ENCODE measurements around the gene FGD2. TPM values are rescaled to one million over a fixed set of nuclear protein-coding genes. Genes with fewer than 3 reads are reported as not detected.

FGD2 gene
- total RNA-seq, 1 donor from 2014 or later, result not detected

DNA sequence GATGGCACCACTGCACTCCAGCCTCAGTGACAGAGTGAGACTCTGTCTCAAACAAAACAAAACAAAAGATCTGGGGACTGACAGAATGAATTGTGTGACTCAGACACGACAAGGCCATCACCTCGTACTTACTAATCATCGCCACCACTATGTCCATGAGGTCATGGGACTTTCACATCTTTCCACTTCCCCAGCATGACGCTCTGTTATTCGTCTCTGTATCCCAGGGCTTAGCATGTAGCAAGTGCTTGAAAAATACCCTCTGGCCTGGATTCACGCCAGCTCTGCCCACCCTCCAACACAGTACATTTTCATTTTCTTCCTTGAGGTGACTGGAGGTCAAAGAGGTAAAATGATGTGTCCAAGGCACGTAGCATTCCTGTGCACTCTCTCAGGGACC is 27.8 kb downstream of the FGD2 start:
- no peak overlapping the region for H3K4me3 Mint-ChIP-seq
- DNase-seq (ENCODE audit: low read depth, low spot score), result no peak
- no peak overlapping the region for H3K27ac Mint-ChIP-seq (ENCODE audit: unreplicated experiment)
- peaks cover 3% of the 10 kb centered on the region for H3K9me3 Mint-ChIP-seq
- no peaks in the 10 kb centered on the region for H3K36me3 Mint-ChIP-seq (ENCODE audit: low read depth)
- TF ChIP-seq, protein P1, sequence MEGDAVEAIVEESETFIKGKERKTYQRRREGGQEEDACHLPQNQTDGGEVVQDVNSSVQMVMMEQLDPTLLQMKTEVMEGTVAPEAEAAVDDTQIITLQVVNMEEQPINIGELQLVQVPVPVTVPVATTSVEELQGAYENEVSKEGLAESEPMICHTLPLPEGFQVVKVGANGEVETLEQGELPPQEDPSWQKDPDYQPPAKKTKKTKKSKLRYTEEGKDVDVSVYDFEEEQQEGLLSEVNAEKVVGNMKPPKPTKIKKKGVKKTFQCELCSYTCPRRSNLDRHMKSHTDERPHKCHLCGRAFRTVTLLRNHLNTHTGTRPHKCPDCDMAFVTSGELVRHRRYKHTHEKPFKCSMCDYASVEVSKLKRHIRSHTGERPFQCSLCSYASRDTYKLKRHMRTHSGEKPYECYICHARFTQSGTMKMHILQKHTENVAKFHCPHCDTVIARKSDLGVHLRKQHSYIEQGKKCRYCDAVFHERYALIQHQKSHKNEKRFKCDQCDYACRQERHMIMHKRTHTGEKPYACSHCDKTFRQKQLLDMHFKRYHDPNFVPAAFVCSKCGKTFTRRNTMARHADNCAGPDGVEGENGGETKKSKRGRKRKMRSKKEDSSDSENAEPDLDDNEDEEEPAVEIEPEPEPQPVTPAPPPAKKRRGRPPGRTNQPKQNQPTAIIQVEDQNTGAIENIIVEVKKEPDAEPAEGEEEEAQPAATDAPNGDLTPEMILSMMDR (conservative IDR thresholded peaks at IDR 0.05), result no peak
- no peaks in the 10 kb centered on the region for H3K27me3 Mint-ChIP-seq (ENCODE audit: low read depth)
- peaks cover 3% of the 10 kb centered on the region for H3K4me1 Mint-ChIP-seq

DNA sequence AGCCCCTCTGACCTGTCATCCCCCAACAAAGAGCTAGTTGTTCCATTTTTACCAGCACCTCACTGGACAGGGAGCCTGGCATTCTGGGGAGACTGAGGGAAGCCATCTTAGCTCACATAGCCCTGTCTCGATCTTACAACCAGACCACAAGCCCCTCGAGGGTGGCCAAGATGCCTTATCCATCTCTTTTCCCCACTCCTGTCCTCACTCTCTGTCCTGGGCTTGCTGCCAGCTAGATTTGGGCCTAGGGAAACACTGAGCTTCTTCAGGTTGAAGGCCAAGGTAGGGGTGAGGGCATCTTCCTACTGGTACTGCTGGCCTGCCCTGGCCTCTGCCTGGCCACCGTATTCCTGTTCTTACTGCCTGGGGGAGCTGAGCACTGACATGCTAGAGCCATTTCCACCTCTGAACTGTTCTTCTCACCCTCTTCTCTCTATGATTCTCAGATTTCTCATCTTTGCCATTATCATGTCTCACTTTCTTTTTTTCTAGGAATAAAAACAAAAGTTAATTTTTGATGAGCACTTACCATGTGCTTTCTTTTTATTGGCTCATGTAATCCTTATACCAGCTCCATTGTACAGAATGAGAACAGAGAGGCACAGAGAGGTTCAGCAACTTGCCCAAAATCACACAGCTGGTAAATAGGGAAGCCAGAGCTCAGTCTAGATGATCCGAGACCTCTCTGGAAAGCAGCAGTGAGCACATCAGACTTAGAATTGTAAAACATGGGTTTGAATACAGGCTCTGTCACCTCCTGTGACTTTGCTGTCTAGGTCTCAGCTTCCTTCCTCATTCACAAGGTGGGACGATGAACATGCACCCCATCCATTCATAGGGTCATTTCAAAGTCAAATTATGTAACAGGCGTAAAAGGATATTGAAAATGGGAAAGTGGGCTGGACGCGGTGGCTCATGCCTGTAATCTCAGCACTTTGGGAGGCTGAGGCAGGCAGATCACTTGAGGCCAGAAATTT is 28.7 kb downstream of the FGD2 start:
- Mint-ChIP-seq H3K9me3 (peaks cover 3% of the 10 kb centered on the region), H3K4me1 (peaks cover 3% of the 10 kb centered on the region), H3K36me3 (ENCODE audit: low read depth) (no peaks in the 10 kb centered on the region), H3K27me3 (ENCODE audit: low read depth) (no peaks in the 10 kb centered on the region), H3K27ac (ENCODE audit: unreplicated experiment) (no peak overlapping the region), H3K4me3 (no peak overlapping the region)
- TF ChIP-seq, protein P1 (conservative IDR thresholded peaks at IDR 0.05), result no peak
- no peak for DNase-seq (ENCODE audit: low read depth, low spot score)

DNA sequence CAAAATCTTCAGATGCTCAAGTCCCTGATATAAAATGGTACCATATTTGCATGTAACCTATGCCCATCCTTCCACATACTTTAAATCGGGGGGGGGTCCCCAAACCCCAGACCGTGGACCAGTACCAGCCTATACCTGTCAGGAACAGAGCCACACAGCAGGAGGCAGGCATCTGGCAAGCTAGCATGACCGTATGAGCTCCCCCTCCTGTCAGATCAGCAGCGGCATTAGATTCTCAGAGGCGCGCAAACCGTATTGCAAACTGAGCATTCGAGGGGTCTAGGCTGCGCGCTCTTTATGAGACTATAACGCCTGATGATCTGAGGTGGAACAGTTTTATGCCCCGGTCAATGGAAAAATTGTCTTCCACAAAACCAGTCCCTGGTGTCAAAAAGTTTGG is 30.7 kb downstream of the FGD2 start:
- H3K36me3 Mint-ChIP-seq (ENCODE audit: low read depth), result no peaks in the 10 kb centered on the region
- H3K27me3 Mint-ChIP-seq (ENCODE audit: low read depth), result no peaks in the 10 kb centered on the region
- DNase-seq (ENCODE audit: low read depth, low spot score), result no peak
- TF ChIP-seq, protein P1 (conservative IDR thresholded peaks at IDR 0.05), result no peak
- no peak overlapping the region for H3K4me3 Mint-ChIP-seq
- no peak overlapping the region for H3K27ac Mint-ChIP-seq (ENCODE audit: unreplicated experiment)
- H3K9me3 Mint-ChIP-seq, result no peaks in the 10 kb centered on the region
- H3K4me1 Mint-ChIP-seq, result peaks cover 3% of the 10 kb centered on the region

DNA sequence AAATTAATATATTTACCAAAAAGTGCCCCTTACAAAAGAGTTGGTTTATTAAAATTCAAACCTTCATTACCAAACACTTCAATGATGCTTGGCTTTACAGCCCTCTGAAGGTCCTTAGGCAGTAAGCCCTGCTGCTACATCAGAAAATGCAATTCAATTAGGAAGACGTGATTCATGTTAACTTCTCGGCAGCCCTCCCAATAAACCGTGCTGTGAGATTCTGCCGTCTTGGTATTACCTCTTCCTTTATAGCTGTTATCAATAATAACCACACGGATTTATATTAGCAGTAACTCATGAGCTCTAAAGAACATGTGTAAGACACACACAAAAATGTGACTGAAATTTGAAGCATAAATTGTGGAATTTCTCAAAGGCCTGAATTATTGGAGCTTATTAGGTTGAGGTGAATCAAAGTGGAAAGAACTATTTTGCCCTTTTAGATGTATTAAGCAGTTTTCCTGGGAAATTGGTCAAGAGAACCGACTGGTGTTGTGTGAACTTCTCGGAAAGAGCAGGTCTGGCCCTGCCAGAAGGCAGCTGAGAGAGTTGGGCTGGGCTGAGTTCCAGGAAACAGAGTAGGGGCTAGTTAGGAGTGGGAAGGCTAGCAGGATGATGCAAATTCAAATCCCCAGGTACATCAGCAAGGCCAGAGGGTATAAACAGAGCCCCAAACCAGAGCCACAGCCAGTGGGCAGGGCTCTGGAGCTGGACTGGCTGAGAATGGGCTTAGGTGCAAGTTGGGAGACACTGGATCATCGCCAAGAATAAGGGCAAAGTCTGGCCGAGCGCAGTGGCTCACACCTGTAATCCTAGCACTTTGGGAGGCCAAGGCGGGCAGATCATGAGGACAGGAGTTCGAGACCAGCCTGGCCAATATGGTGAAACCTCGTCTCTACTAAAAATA is 33.1 kb downstream of the FGD2 start:
- Mint-ChIP-seq H3K4me3 (no peak overlapping the region), H3K27ac (ENCODE audit: unreplicated experiment) (no peak overlapping the region), H3K9me3 (no peaks in the 10 kb centered on the region), H3K27me3 (ENCODE audit: low read depth) (no peaks in the 10 kb centered on the region), H3K4me1 (peaks cover under 1% of the 10 kb centered on the region), H3K36me3 (ENCODE audit: low read depth) (no peaks in the 10 kb centered on the region)
- no peak for DNase-seq (ENCODE audit: low read depth, low spot score)
- TF ChIP-seq, protein P1 (conservative IDR thresholded peaks at IDR 0.05), result no peak

DNA sequence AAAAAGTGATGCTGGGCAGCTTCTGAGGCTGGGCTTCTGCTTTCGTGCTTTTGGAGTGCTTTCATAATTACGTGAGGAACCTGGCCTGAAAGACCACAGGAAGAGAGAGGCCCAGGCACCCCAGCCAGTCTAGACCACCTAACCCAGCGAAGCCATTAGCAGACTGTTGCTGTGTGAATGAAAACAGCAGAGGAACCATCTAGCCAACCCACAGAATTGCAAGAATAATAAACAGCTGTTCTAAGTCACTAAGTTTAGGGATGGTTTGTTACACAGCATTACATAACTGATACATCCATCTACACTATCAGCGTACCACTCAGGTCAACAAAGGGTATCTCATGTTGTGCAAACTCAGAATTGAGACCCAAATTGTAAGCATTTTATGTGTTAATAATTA is 34.5 kb downstream of the FGD2 start:
- no peak overlapping the region for H3K4me3 Mint-ChIP-seq
- H3K27ac Mint-ChIP-seq (ENCODE audit: unreplicated experiment), result no peak overlapping the region
- no peaks in the 10 kb centered on the region for H3K36me3 Mint-ChIP-seq (ENCODE audit: low read depth)
- H3K9me3 Mint-ChIP-seq, result no peaks in the 10 kb centered on the region
- H3K27me3 Mint-ChIP-seq (ENCODE audit: low read depth), result no peaks in the 10 kb centered on the region
- no peak for DNase-seq (ENCODE audit: low read depth, low spot score)
- H3K4me1 Mint-ChIP-seq, result no peaks in the 10 kb centered on the region
- TF ChIP-seq, protein P1 (conservative IDR thresholded peaks at IDR 0.05), result no peak

Data from neural crest cell (in vitro differentiated cells).